ENCODE measurements around the gene TMEM44. TPM values are rescaled to one million over a fixed set of nuclear protein-coding genes. Genes with fewer than 3 reads are reported as not detected.

Gene TMEM44
- total RNA-seq, 3 donors from 2014 or later, result 1.1 to 2.4 (median 2.0) TPM

DNA sequence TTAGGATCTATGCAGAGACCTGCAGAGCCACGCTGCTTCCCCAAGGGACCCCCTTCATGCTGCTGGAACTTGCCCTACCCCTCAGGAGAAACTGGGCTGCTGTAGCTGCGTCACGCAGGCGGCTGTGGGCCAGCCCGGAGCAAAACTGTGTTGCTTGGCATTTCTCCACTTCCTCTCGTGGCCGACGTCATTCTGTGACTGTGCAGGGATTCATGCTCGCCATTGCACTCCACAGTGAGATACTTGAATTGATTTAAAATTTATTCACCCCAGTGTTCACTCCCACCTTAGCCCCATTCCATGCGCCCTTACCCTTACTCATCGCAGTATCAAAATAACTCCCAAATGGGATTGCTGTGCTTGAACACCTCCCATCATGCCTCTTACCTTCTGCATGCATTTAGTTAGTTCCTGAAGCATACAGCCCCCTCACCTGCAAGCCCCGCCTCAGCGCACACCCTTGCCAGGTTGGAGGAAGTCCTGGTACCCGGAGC, 45.7 kb downstream of the TMEM44 start:
- Mint-ChIP-seq H3K9me3 (peaks cover 4% of the 10 kb centered on the region), H3K36me3 (ENCODE audit: insufficient read depth) (peaks cover 7% of the 10 kb centered on the region), H3K4me1 (ENCODE audit: low read depth) (peaks cover 19% of the 10 kb centered on the region), H3K27me3 (ENCODE audit: low read depth) (no peaks in the 10 kb centered on the region), H3K4me3 (no peak overlapping the region)
- DNase-seq (no peak), ATAC-seq (no peak)

DNA sequence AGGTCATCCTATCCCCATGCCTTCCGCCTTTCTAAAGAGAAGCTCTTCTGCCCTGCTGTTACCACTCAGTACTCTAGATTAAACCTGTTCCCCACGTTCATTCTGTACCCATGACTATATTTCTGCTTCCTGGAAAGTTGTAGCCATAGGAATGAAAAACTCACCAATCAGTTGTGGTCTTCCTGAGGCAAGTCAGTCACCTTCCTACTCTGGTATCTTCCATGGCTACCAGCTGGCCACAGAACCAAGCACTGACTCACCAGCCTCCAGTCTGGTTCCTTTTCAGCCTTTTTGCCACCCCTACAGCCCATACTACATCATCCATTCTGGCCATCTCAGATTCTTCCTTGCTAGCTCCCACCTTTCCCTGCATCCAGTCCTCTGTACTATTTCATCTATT, 46.4 kb downstream of the TMEM44 start:
- Mint-ChIP-seq H3K4me1 (ENCODE audit: low read depth) (peaks cover 19% of the 10 kb centered on the region), H3K4me3 (no peak overlapping the region), H3K9me3 (peaks cover 4% of the 10 kb centered on the region), H3K27me3 (ENCODE audit: low read depth) (no peaks in the 10 kb centered on the region), H3K36me3 (ENCODE audit: insufficient read depth) (peaks cover 7% of the 10 kb centered on the region)
- DNase-seq (no peak), ATAC-seq (no peak)

DNA sequence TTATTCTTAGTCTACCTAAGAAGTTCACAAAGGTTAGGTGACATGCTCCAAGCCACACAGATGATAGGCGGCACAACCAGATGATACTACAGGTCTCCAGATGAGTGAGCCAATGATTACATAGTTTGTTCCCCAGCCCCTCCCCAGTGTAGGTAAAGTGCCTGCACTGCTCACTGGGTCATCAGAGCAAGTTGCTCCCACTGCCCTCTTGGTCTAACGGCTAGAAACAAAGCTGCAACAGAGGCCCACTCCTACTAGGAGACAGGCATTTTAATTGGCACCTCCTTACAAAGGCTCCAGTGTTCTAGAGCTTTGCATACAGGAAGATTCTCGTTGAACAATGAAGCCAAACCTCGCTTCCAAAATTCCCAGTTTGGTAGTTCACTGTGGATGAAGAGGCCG, 47.3 kb downstream of the TMEM44 start:
- Mint-ChIP-seq H3K9me3 (peaks cover 4% of the 10 kb centered on the region), H3K36me3 (ENCODE audit: insufficient read depth) (peaks cover 7% of the 10 kb centered on the region), H3K27me3 (ENCODE audit: low read depth) (no peaks in the 10 kb centered on the region), H3K4me3 (no peak overlapping the region), H3K4me1 (ENCODE audit: low read depth) (peaks cover 19% of the 10 kb centered on the region)
- no peak for DNase-seq
- ATAC-seq, result no peak

DNA sequence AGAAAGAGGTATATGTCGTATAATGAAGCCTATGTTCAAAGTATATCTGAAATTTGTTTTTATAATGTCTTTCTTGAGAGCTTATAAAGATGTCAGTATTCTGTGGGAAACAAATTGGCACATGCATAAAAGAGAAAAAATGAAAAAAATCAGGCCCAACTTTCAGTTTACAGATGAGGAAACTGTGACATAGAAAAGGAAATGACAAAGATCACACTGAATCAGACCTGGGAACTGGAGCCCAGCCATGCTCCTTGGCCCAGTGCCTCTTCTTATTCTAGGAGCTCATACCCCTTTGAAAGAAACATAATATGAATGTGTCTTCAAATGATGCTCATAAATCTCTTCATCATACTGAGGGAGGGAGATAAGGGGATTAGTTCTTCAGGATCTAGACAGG, 48.4 kb downstream of the TMEM44 start:
- DNase-seq, result no peak
- ATAC-seq, result peak; percentile 37 to 52
- H3K4me1 Mint-ChIP-seq (ENCODE audit: low read depth), result peaks cover 19% of the 10 kb centered on the region
- H3K4me3 Mint-ChIP-seq, result peak overlapping the region; percentile 94
- H3K36me3 Mint-ChIP-seq (ENCODE audit: insufficient read depth), result peaks cover 7% of the 10 kb centered on the region
- H3K27me3 Mint-ChIP-seq (ENCODE audit: low read depth), result no peaks in the 10 kb centered on the region
- H3K9me3 Mint-ChIP-seq, result peaks cover 4% of the 10 kb centered on the region

DNA sequence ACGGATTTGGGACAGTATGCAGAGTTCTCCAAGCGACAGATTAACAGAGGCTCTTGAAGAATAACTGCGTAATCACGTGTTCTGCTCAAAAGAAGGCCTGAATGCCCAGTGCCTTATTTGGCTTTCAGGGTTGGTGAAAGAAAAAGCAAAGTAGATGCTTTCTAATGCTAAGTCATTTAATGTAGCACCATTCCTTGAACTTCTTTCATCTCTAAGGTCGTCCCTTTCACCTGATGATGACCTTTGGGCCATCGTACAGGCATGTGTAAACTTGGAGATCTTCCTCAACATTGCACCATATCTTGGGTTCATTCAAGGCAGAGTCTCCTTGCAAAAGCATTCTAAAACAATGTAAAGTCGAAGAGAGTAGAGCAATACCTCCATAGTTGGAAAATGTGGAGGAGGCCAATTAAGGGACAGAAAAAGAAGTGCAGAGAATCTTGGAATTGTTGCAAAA, 48.9 kb downstream of the TMEM44 start:
- H3K27me3 Mint-ChIP-seq (ENCODE audit: low read depth), result no peaks in the 10 kb centered on the region
- peaks cover 19% of the 10 kb centered on the region for H3K4me1 Mint-ChIP-seq (ENCODE audit: low read depth)
- peaks cover 7% of the 10 kb centered on the region for H3K36me3 Mint-ChIP-seq (ENCODE audit: insufficient read depth)
- ATAC-seq, result no peak
- peaks cover 4% of the 10 kb centered on the region for H3K9me3 Mint-ChIP-seq
- DNase-seq, result no peak
- peak overlapping the region; percentile 94 for H3K4me3 Mint-ChIP-seq

DNA sequence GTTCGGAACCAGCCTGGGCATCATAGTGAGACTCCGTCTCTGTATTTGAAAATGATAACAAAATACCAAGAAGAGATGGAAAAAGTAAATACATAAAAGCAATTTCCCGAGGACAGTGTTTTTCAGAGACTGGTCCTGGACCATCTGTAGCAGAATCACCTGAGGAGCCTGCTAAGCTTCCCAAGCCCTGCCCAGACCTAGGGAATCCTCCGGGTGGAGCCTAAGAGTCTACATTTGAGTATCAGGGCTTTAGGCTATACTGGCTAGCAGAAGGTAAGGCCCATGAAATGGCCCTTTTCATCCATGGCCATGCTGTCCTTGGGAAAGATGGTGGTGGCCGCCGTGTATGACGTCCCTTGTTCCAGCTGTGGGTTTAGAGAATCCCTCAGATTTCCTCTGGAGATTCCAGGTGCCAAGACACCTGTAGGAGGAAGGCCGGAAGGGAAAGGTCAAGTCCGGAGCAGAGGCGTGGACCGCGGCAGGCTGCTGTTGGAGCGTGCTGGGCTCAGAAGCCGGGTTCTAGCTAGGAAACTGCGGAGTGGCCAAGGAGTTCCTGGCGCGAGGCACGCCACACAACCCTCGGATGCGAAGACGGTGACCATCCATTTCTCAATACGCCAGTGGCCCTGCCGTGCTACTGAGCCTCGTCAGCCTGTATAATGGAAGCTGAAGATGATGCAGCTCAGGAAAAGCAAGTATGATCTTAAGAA, 50.9 kb downstream of the TMEM44 start:
- Mint-ChIP-seq H3K36me3 (ENCODE audit: insufficient read depth) (peaks cover 2% of the 10 kb centered on the region), H3K9me3 (peaks cover 4% of the 10 kb centered on the region), H3K27me3 (ENCODE audit: low read depth) (no peaks in the 10 kb centered on the region), H3K4me3 (peak overlapping the region; percentile 33), H3K4me1 (ENCODE audit: low read depth) (peaks cover 27% of the 10 kb centered on the region)
- no peak for DNase-seq
- no peak for ATAC-seq

DNA sequence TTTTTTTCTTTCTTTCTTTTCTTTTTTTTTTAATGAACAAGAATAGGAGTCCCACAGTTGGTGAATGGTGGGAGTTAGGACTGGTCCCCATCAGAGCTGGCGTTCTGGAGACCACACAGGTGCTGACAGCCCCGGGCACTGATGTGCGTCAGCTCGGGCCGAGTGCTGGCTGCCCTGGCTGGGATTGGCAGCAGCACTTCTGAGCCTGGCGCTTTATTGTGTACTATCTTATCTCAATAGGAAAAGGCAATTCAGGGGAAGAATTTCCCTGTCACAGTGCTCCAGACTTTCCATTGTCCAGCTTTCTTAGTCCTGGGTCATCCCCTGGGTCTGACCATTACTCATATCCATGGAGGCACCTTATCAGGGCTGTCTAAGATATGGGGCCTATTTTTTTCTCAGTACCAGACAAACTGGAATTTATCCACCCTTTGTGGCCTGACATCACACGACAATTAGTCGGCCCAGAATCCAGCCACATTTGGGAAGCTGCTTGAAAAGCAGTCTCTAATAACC, 54.1 kb downstream of the TMEM44 start:
- Mint-ChIP-seq H3K9me3 (no peaks in the 10 kb centered on the region), H3K4me3 (no peak overlapping the region), H3K36me3 (ENCODE audit: insufficient read depth) (no peaks in the 10 kb centered on the region), H3K27me3 (ENCODE audit: low read depth) (peaks cover 4% of the 10 kb centered on the region), H3K4me1 (ENCODE audit: low read depth) (peaks cover 11% of the 10 kb centered on the region)
- DNase-seq (no peak), ATAC-seq (no peak)

DNA sequence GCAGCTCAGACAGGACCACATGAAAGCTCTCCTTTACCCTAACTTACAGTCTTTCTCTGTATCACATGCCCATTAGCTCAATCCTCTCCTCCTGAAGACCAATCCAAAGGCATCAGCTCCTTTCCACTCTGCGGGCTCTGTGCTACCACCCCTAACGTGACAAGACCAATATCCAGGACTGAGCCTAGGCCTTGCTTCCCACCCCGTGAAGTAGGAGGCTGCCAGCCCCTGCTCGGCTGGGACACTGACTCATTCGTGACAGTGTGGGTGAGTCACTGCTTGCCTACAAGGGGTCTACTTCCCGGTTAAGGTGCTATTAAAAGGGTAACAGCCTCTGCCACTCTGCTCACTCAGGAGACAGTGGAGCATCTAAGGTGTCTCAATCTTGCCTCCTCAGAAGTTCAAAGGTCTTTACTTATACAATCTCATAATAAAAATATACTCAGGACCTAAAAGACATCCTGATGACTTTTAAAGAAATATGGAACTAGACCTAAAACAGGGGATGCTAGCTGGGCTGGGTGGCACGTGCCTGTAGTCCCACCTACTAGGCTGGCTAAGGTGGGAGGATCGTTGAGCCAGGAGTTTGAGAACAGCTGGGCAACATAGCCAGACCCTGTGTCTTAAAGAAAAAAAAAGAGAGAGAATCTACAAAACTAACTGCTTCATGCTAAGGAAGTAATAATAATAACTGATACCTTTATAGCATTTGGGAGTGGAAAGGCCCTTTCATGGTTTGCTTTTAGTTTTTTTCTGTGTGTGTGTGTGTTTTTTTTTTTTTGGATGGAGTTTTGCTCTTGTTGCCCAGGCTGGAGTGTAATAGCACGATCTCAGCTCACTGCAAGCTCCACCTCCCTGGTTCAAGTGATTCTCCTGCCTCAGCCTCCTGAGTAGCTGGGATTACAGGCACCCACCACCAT, 55.0 kb downstream of the TMEM44 start:
- Mint-ChIP-seq H3K27me3 (ENCODE audit: low read depth) (peaks cover 12% of the 10 kb centered on the region), H3K4me3 (no peak overlapping the region), H3K4me1 (ENCODE audit: low read depth) (peaks cover 13% of the 10 kb centered on the region), H3K36me3 (ENCODE audit: insufficient read depth) (no peaks in the 10 kb centered on the region), H3K9me3 (no peaks in the 10 kb centered on the region)
- peak; percentile 33 for DNase-seq
- ATAC-seq, result peak; percentile 72 to 79

DNA sequence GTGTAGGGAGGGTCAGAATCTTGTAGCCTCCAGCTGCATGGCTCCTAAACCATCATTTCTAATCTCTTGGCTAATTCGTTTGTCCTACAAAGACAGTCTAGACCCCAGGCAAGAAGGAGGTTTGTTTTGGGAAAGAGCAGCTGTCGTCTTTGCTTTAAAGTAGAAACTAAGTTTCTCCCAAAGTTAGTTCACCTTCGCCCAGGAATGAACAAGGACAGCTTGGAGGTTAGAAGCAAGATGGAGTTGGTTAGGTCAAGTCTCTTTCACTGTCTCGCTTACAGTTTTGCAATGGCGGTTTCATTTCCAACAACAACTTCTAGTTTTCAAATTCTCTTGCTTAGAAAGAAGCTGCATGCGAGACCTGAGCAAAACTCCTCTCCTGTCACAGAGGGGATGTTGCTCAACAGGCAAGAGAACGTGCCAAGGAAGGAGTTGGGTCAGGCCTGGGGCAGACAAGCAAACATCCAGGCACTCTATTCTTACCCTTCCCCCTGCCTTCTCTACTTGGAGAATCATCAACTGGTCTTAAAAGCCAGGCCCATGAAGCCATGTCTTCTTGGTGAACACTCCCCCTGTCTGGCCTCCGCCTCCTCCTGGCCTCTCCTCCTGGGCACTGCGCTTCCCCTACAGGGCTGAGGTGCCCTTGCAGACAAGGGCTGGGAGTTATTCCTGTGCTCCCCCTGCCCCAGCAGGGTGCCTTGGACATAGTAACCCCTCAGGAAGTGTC, 57.6 kb downstream of the TMEM44 start:
- H3K4me1 Mint-ChIP-seq (ENCODE audit: low read depth), result peaks cover 23% of the 10 kb centered on the region
- no peak overlapping the region for H3K4me3 Mint-ChIP-seq
- ATAC-seq, result no peak
- peaks cover 29% of the 10 kb centered on the region for H3K27me3 Mint-ChIP-seq (ENCODE audit: low read depth)
- DNase-seq, result no peak
- no peaks in the 10 kb centered on the region for H3K9me3 Mint-ChIP-seq
- H3K36me3 Mint-ChIP-seq (ENCODE audit: insufficient read depth), result no peaks in the 10 kb centered on the region

DNA sequence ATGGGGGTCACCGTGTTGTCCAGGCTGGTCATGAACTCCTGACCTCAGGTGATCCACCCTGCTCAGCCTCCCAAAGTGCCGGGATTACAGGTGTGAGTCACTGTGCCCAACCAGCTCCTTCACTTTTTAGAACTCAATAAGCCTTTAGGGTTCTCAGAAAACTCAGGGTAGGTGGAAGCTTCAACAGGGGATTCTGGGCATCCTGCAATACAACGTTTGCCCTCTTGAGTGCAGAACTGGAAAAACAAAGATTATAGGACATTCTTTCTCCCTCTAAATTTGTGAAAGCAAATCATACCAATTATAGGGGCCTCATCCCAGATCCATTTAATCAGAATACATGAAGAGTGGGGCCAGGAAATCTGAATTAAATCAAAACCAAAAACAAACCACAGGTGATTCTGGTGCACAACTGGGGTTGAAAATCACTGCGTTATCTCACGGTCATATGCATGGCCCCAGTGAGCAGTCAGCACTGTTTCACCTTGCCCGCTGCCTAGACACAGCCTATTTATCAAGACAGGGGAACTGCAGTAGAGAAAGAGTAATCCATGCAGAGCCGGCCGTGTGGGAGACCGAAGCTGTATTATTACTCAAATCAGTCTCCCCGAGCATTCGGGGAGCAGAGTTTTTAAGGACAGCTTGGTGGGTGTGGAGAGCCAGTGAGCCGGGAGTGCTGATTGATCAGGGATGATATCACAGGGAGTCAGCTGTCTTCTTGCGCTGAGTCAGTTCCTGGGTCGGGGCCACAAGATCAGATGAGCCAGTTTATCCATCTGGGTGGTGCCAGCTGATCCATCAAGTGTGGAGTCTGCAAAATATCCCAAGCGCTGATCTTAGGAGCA, 58.4 kb downstream of the TMEM44 start:
- H3K27me3 Mint-ChIP-seq (ENCODE audit: low read depth), result peaks cover 32% of the 10 kb centered on the region

DNA sequence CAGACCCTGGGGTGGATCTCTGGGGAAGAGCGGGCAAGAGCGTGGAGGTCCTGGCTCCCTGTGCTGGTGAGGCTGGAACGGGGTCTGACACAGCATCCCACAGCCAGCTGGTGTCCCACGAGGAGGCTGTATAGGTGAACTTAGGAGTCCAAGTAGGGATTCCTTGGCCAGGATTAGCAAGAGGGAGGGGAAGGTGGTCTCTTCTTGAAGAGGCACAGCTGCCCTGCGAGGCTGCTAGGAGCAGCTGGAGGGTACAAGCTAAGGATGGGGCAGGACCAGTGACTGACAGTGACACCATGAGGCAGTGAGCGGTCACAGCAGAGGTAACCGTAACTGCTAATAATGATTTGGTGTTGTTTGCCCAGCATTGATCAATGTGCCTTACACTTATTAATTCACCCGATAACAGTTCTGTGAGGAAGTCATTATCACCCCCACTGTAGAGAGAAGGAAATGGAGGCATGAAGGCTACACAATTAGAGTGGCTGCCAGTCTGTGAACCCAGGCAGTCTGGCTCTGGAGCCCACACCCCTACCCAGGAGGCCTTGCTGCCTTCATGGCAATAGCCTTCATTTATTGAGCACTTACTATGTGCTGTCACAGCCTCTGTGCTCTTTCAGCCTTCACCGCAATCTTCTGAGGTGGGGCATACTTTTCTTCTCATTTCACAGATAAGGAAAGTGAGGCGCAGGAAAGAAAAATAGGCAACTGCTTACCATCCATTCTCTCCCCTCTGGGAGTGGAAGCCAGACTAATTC, 59.4 kb downstream of the TMEM44 start:
- Mint-ChIP-seq H3K36me3 (ENCODE audit: insufficient read depth) (no peaks in the 10 kb centered on the region), H3K9me3 (no peaks in the 10 kb centered on the region), H3K27me3 (ENCODE audit: low read depth) (peaks cover 32% of the 10 kb centered on the region), H3K4me3 (no peak overlapping the region), H3K4me1 (ENCODE audit: low read depth) (peaks cover 23% of the 10 kb centered on the region)
- ATAC-seq, result peak; percentile 79 to 87
- peak; percentile 19 for DNase-seq

More for the DNA sequence above, 58.4 kb downstream of the TMEM44 start:
- Mint-ChIP-seq H3K4me1 (ENCODE audit: low read depth) (peaks cover 23% of the 10 kb centered on the region), H3K9me3 (no peaks in the 10 kb centered on the region), H3K36me3 (ENCODE audit: insufficient read depth) (no peaks in the 10 kb centered on the region), H3K4me3 (no peak overlapping the region)
- DNase-seq (no peak), ATAC-seq (no peak)

DNA sequence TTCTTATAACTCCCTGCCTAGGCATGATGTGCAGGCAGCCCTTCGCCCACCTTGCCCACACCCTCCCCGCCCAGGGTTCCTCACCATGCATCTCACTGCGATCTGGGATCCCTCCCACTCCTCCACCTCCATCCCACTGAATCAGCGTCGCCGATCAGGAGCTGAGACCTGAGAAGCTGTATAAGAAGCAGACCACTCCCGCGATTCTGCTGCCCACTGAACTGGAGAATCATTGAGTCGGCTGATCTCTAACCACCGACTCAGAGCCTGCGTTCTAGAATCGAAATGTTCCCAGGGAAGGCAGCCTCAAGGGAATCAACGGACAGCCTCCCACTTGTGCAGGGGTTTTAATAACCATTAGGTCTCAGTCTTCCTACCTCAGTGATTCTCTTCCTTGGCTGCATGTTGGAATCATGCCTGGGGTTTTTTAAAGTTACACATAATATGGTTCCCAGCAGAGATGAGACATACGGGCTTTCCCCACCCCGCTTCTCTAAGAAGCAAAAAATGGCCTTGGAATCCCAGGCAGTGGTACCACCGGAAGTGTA, 60.2 kb downstream of the TMEM44 start:
- peak in 1 of 2 donors; percentile 5 for ATAC-seq
- Mint-ChIP-seq H3K9me3 (no peaks in the 10 kb centered on the region), H3K27me3 (ENCODE audit: low read depth) (peaks cover 32% of the 10 kb centered on the region), H3K4me1 (ENCODE audit: low read depth) (peaks cover 18% of the 10 kb centered on the region), H3K36me3 (ENCODE audit: insufficient read depth) (no peaks in the 10 kb centered on the region), H3K4me3 (no peak overlapping the region)
- DNase-seq, result no peak

Measured in activated T-cell treated with anti-CD3 and anti-CD28 coated beads, Interleukin-2, amount 50 U/mL, for 4 hours (primary cell).